ENCODE results near the gene ZNF764. TPM values are rescaled to one million over a fixed set of nuclear protein-coding genes. Genes with fewer than 3 reads are reported as not detected.

Gene ZNF764
- total and polyA plus RNA-seq, 9 of the 15 experiments (the other 6 are each of a cell fraction or from before 2014, with no cell fraction given): 0.69 to 10.1 (median 4.1) TPM

DNA sequence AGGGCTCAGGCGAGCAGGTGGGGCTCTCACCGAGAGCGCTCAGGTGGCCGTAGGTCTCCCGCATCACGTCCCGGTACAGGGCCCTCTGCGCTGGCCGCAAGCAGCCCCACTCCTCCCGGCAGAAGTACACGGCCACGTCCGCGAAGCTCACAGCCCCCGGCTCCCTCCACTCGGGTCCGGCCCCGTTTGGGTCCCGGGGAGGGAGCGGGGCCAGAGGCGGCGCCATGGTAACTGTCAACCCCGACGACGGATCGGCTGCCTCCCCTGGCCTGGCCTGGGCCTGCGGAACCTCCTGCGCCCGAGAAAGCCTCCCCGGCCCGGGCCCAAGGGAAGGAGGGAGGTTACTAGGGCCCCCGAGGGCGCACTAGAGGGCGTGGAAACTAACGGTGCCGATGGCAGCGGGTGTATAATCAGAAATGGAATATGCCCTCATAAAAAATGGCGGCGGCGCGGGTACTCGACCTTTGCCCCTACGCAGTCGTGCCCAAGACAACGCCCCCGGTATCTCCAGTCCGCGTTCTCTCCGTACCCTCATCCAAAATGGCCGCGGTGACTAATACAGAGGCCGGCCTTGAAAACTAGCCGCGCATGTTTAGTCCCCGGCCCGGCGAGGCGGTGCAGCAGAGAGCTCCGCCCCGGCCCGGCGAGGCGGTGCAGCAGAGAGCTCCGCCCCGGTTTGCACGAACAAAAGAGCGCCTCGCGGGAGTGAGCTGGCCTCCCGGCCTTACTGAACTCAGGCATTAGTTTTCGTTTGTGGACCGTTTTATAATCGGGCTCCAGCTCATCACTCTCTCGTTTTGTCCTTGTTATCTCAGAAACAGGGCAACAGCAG is at the start of gene ZNF764 (continued):
- TF ChIP-seq ZNF280B (CRISPR knock-in tag; IDR thresholded peaks at IDR 0.05): no peak
- TF ChIP-seq KDM5B (IDR thresholded peaks at IDR 0.05; ENCODE audit: insufficient replicate concordance, low read depth, low read length): peak; percentile 92
- 0 out of 2 replicates have a peak, but pooled peaks have one; percentile 58 for TF ChIP-seq ZHX1 (conservative IDR thresholded peaks at IDR 0.05; ENCODE audit: low read length)
- no peak for TF ChIP-seq SRSF3 (IDR thresholded peaks at IDR 0.05; ENCODE audit: insufficient read depth, low read length)
- TF ChIP-seq ZNF318 (IDR thresholded peaks at IDR 0.05; ENCODE audit: borderline replicate concordance in 1 of 2, low read depth in 1 of 2): no peak
- TF ChIP-seq PHB (CRISPR knock-in tag; IDR thresholded peaks at IDR 0.05): peak; percentile 94
- no peak for TF ChIP-seq ETS2 (tag; IDR thresholded peaks at IDR 0.05; ENCODE audit: borderline replicate concordance, poor library complexity, severe bottlenecking)
- TF ChIP-seq GTF2A2 (tag; IDR thresholded peaks at IDR 0.05): no peak
- TF ChIP-seq RBM25 (IDR thresholded peaks at IDR 0.05; ENCODE audit: low read depth, low read length, severe bottlenecking): no peak
- TF ChIP-seq, protein P1, sequence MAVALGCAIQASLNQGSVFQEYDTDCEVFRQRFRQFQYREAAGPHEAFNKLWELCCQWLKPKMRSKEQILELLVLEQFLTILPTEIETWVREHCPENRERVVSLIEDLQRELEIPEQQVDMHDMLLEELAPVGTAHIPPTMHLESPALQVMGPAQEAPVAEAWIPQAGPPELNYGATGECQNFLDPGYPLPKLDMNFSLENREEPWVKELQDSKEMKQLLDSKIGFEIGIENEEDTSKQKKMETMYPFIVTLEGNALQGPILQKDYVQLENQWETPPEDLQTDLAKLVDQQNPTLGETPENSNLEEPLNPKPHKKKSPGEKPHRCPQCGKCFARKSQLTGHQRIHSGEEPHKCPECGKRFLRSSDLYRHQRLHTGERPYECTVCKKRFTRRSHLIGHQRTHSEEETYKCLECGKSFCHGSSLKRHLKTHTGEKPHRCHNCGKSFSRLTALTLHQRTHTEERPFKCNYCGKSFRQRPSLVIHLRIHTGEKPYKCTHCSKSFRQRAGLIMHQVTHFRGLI (CRISPR knock-in tag; IDR thresholded peaks at IDR 0.05): no peak
- TF ChIP-seq STAT5B (CRISPR knock-in tag; IDR thresholded peaks at IDR 0.05): no peak
- no peak for TF ChIP-seq ZNF717 (CRISPR knock-in tag; IDR thresholded peaks at IDR 0.05)

All from K562 (cell line).